Progenitor cell of endocrine pancreas (in vitro differentiated cells): ENCODE data around the gene GPRC6A. TPM values are rescaled to one million over a fixed set of nuclear protein-coding genes. Genes with fewer than 3 reads are reported as not detected.

Experiments
- DNase-seq: peaks from one replicate; pipeline ENCODE4 v3.0.0; 2021; ENCODE audit warnings: low spot score; ENCODE audit not compliant: unreplicated experiment
- H3K27ac Mint-ChIP-seq: 2 replicates; pipeline ENCODE4 v1.8.0; 2021; ENCODE audit warnings: mild to moderate bottlenecking, moderate library complexity, mixed read lengths
- H3K27me3 Mint-ChIP-seq: 2 replicates; pipeline ENCODE4 v1.8.0; 2021; ENCODE audit warnings: mixed read lengths
- H3K36me3 Mint-ChIP-seq: 2 replicates; pipeline ENCODE4 v1.8.0; 2022; ENCODE audit warnings: mixed read lengths; ENCODE audit not compliant: insufficient read depth
- H3K4me1 Mint-ChIP-seq: 2 replicates; pipeline ENCODE4 v1.8.0; 2021; ENCODE audit warnings: low read depth, mixed read lengths
- H3K4me3 Mint-ChIP-seq: 2 replicates; pipeline ENCODE4 v1.8.0; 2021; ENCODE audit warnings: low read depth, mild to moderate bottlenecking, moderate library complexity, mixed read lengths
- H3K9me3 Mint-ChIP-seq: 2 replicates; pipeline ENCODE4 v1.8.0; 2021; ENCODE audit warnings: low read depth, mixed read lengths
- total RNA-seq: library from RNA; stranded (reverse); gene quantifications from 2 replicates; pipeline ENCODE4 v1.2.1, GENCODE V29; 2021
- TF ChIP-seq, protein P1 (sequence below): fragments of 200-600 bp; sonication (generic); IDR thresholded peaks from one replicate; pipeline ENCODE4 v1.5.0; 2021; ENCODE audit warnings: antibody characterized with exemption, mild to moderate bottlenecking; ENCODE audit not compliant: unreplicated experiment

GPRC6A gene
- total RNA-seq, 1 donor from 2014 or later: not detected

DNA sequence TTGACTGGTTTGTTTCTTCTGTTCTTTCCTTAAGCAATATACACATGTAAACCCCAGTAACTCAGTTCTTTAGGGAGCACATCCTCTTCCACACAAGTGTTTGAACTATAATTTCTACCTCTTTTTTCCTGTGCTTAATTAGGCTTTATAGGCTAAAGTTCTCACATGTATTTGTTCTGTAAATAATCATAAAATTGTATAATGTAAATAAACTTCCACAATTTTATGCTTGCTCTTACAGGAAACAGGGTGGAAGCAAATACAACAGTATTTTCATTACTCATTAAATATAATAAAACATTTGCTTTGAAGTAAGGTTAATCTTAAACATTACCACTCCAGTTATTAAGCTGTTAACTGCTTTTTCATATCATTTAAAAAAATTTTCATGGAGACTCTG, 26.9 kb downstream of the GPRC6A start:
- Mint-ChIP-seq H3K27me3 (no peaks in the 10 kb centered on the region), H3K4me1 (peaks cover 14% of the 10 kb centered on the region), H3K4me3 (no peak overlapping the region), H3K27ac (no peak overlapping the region), H3K36me3 (no peaks in the 10 kb centered on the region), H3K9me3 (no peaks in the 10 kb centered on the region)
- no peak for DNase-seq
- TF ChIP-seq, protein P1, sequence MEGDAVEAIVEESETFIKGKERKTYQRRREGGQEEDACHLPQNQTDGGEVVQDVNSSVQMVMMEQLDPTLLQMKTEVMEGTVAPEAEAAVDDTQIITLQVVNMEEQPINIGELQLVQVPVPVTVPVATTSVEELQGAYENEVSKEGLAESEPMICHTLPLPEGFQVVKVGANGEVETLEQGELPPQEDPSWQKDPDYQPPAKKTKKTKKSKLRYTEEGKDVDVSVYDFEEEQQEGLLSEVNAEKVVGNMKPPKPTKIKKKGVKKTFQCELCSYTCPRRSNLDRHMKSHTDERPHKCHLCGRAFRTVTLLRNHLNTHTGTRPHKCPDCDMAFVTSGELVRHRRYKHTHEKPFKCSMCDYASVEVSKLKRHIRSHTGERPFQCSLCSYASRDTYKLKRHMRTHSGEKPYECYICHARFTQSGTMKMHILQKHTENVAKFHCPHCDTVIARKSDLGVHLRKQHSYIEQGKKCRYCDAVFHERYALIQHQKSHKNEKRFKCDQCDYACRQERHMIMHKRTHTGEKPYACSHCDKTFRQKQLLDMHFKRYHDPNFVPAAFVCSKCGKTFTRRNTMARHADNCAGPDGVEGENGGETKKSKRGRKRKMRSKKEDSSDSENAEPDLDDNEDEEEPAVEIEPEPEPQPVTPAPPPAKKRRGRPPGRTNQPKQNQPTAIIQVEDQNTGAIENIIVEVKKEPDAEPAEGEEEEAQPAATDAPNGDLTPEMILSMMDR: no peak

DNA sequence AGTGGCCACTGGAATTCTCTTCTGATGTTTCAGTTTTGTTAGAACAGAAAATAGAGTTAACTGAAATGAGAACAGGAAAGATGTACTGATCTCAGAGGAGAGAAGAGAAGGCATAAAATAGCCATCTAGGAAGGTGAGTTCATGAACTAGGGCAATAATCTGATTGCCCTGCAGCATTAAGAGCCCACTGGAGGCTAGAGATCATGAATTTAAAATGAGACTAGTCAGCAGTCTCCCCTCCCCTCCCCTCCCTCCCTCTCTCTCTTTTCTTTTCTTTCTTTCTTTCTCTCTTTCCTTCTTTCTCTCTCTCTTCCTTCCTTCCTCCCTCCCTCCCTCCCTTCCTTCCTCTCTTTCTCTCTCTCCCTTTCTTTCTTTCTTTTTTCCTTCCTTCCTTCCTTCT, 28.9 kb downstream of the GPRC6A start:
- H3K36me3 Mint-ChIP-seq: no peaks in the 10 kb centered on the region
- peaks cover 14% of the 10 kb centered on the region for H3K4me1 Mint-ChIP-seq
- TF ChIP-seq, protein P1: no peak
- H3K4me3 Mint-ChIP-seq: no peak overlapping the region
- no peaks in the 10 kb centered on the region for H3K9me3 Mint-ChIP-seq
- H3K27me3 Mint-ChIP-seq: no peaks in the 10 kb centered on the region
- DNase-seq: no peak
- H3K27ac Mint-ChIP-seq: no peak overlapping the region

DNA sequence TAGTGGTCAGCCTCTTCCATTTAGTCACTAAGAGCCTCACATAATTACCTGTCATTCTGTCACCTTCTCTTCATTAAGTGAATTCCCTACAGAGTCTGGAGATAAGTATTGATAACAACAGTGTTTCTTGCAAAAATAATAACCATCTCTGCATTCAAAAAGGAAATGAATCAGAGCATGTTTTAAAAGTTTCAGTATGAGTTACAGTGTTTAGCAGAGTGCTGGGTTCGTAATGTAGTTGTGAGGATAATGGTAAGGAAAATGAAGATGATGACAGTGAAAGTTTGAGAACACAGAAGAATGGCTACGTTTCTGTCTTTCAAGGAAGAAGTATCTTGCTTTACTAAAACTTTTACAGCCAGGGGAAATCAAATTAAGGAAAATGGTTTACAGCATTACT, 31.3 kb downstream of the GPRC6A start:
- no peaks in the 10 kb centered on the region for H3K36me3 Mint-ChIP-seq
- H3K4me3 Mint-ChIP-seq: no peak overlapping the region
- H3K9me3 Mint-ChIP-seq: no peaks in the 10 kb centered on the region
- TF ChIP-seq, protein P1: no peak
- H3K27me3 Mint-ChIP-seq: no peaks in the 10 kb centered on the region
- no peak overlapping the region for H3K27ac Mint-ChIP-seq
- H3K4me1 Mint-ChIP-seq: peaks cover 12% of the 10 kb centered on the region
- no peak for DNase-seq

DNA sequence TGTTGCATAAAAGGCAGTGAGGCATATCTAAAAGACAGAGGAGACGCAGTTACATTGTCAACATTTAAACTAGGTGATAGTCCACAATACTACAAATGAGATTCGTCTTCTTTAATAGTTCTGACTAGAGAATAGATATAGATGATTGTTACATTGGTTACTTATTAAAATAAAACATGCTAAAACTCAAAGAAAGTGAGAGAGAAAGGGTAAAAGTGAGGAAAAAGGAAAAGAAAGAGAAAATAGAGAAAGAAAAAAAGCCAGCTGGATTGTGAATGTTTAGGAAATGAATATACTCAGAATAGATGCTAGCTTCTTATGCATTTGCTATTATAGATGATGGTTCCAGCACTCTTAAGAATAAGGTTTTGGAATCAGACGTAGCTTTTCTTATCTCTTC, 35.7 kb downstream of the GPRC6A start:
- Mint-ChIP-seq H3K9me3 (no peaks in the 10 kb centered on the region), H3K4me3 (no peak overlapping the region), H3K27me3 (no peaks in the 10 kb centered on the region), H3K36me3 (no peaks in the 10 kb centered on the region), H3K27ac (no peak overlapping the region), H3K4me1 (peaks cover 8% of the 10 kb centered on the region)
- TF ChIP-seq, protein P1: no peak
- DNase-seq: no peak

DNA sequence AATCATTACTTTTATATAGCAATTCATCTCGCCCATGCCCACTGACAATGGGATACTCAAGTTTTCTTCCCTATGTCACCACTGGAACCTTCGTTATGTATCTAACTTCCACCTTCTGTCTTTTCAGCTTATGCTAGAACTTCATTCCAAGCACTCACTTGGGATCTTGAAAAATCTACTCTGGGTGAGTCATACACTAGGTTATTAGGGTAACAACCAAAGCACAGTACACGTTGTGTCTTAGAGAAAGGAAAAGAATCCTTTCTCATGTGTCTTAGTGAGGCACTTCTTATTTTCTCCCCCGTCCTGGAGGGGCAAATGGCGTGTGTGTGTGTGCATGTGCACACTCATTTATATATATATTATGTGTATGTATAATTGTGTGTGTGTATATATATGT, 45.0 kb downstream of the GPRC6A start:
- Mint-ChIP-seq H3K36me3 (no peaks in the 10 kb centered on the region), H3K4me1 (no peaks in the 10 kb centered on the region), H3K27me3 (no peaks in the 10 kb centered on the region), H3K9me3 (no peaks in the 10 kb centered on the region), H3K27ac (no peak overlapping the region), H3K4me3 (no peak overlapping the region)
- no peak for DNase-seq
- TF ChIP-seq, protein P1: no peak
